H9 (cell line): ENCODE results near the gene IL1A. TPM values are rescaled to one million over a fixed set of nuclear protein-coding genes. Genes with fewer than 3 reads are reported as not detected.

Experiments
- DNase-seq: peaks from one replicate; pipeline ENCODE4 v3.0.0-alpha.2; 2017
- H2AFZ ChIP-seq: one replicate; pipeline ENCODE4 v1.6.1; 2013; ENCODE audit warnings: mild to moderate bottlenecking, low read length, control low read depth, moderate library complexity
- H2AK5ac ChIP-seq: 2 replicates; pipeline ENCODE4 v1.6.1; 2013; ENCODE audit warnings: low read length, control low read depth, mixed read lengths; ENCODE audit not compliant: insufficient read length
- H2BK120ac ChIP-seq: one replicate; pipeline ENCODE4 v1.6.1; 2013; ENCODE audit warnings: low read depth, mild to moderate bottlenecking, low read length, control low read depth, inconsistent platforms; ENCODE audit not compliant: poor library complexity, severe bottlenecking
- H2BK12ac ChIP-seq: 2 replicates; pipeline ENCODE4 v1.6.1; 2013; ENCODE audit warnings: low read length, control low read depth, mixed read lengths, low read depth; ENCODE audit not compliant: insufficient read length
- H2BK15ac ChIP-seq: 2 replicates; pipeline ENCODE4 v1.6.1; 2013; ENCODE audit warnings: low read depth, low read length, control low read depth
- H2BK20ac ChIP-seq: one replicate; pipeline ENCODE4 v1.6.1; 2013; ENCODE audit warnings: low read depth, mild to moderate bottlenecking, low read length, control low read depth, inconsistent platforms; ENCODE audit not compliant: poor library complexity, severe bottlenecking
- H2BK5ac ChIP-seq: 2 replicates; pipeline ENCODE4 v1.6.1; 2013; ENCODE audit warnings: low read length, control low read depth, mixed read lengths; ENCODE audit not compliant: insufficient read length
- H3K14ac ChIP-seq: 2 replicates; pipeline ENCODE4 v1.6.1; 2013; ENCODE audit warnings: low read length, control low read depth; ENCODE audit not compliant: insufficient read depth
- H3K18ac ChIP-seq: 2 replicates; pipeline ENCODE4 v1.6.1; 2013; ENCODE audit warnings: low read depth, mild to moderate bottlenecking, mixed read lengths, low read length, control low read depth; ENCODE audit not compliant: insufficient read length
- H3K23ac ChIP-seq: 2 replicates; pipeline ENCODE4 v1.6.1; 2013; ENCODE audit warnings: low read length, control low read depth, mixed read lengths, low read depth; ENCODE audit not compliant: insufficient read length
- H3K23me2 ChIP-seq: 2 replicates; pipeline ENCODE4 v1.6.1; 2013; ENCODE audit warnings: low read depth, mild to moderate bottlenecking, mixed read lengths, low read length, control low read depth; ENCODE audit not compliant: insufficient read length, poor library complexity, severe bottlenecking
- H3K27ac ChIP-seq: 2 replicates; pipeline ENCODE4 v1.5.1; 2013; ENCODE audit warnings: low read length, control low read depth, mixed read lengths, low read depth; ENCODE audit not compliant: insufficient read length
- H3K27me3 ChIP-seq: 2 replicates; pipeline ENCODE4 v1.6.1; 2013; ENCODE audit warnings: low read length, control low read depth, inconsistent platforms; ENCODE audit not compliant: insufficient read depth
- H3K4ac ChIP-seq: 2 replicates; pipeline ENCODE4 v1.6.1; 2013; ENCODE audit warnings: low read depth, mild to moderate bottlenecking, control low read depth, inconsistent platforms, low read length, moderate library complexity
- H3K4me1 ChIP-seq: 2 replicates; pipeline ENCODE4 v1.6.1; 2013; ENCODE audit warnings: low read length, control low read depth, inconsistent platforms; ENCODE audit not compliant: insufficient read depth
- H3K4me2 ChIP-seq: 2 replicates; pipeline ENCODE4 v1.6.1; 2013; ENCODE audit warnings: low read length, control low read depth, mixed read lengths; ENCODE audit not compliant: insufficient read length, insufficient read depth
- H3K56ac ChIP-seq: 2 replicates; pipeline ENCODE4 v1.6.1; 2013; ENCODE audit warnings: low read depth, mild to moderate bottlenecking, mixed read lengths, low read length, control low read depth; ENCODE audit not compliant: insufficient read length
- H3K79me1 ChIP-seq: 2 replicates; pipeline ENCODE4 v1.6.1; 2013; ENCODE audit warnings: low read depth, mild to moderate bottlenecking, moderate library complexity, low read length, control low read depth, inconsistent platforms; ENCODE audit not compliant: insufficient read depth, poor library complexity, severe bottlenecking
- H3K79me2 ChIP-seq: 2 replicates; pipeline ENCODE4 v1.6.1; 2013; ENCODE audit warnings: low read length, control low read depth, inconsistent platforms; ENCODE audit not compliant: insufficient read depth
- H3K9ac ChIP-seq: 2 replicates; pipeline ENCODE4 v1.6.1; 2013; ENCODE audit warnings: low read length, control low read depth, mixed read lengths; ENCODE audit not compliant: insufficient read length; ENCODE audit errors: extremely low read depth
- H3K9me3 ChIP-seq: one replicate; pipeline ENCODE4 v1.6.1; 2013; ENCODE audit warnings: low read depth, low read length, inconsistent platforms; ENCODE audit not compliant: control insufficient read depth
- H3T11ph ChIP-seq: one replicate; pipeline ENCODE4 v1.6.1; 2013; ENCODE audit warnings: mild to moderate bottlenecking, low read length, control low read depth, inconsistent platforms
- H4K20me1 ChIP-seq: one replicate; pipeline ENCODE4 v1.6.1; 2013; ENCODE audit not compliant: control insufficient read depth, insufficient read length, insufficient read depth
- H4K5ac ChIP-seq: 2 replicates; pipeline ENCODE4 v1.6.1; 2013; ENCODE audit warnings: low read depth, mild to moderate bottlenecking, mixed read lengths, low read length, control low read depth; ENCODE audit not compliant: insufficient read length
- H4K8ac ChIP-seq: replicated peaks from 2 replicates; pipeline ENCODE4 v1.6.1; 2013; ENCODE audit warnings: low read length, control low read depth, mixed read lengths, low read depth; ENCODE audit not compliant: insufficient read length
- H4K91ac ChIP-seq: 2 replicates; pipeline ENCODE4 v1.6.1; 2013; ENCODE audit warnings: low read depth, mild to moderate bottlenecking, moderate library complexity, mixed read lengths, low read length, control low read depth; ENCODE audit not compliant: insufficient read length
- H3K27ac Mint-ChIP-seq, 3 experiments: 2 replicates in 2 of 3; 3 replicates in 1 of 3; pipeline ENCODE4 v1.8.0; 2020 to 2021; ENCODE audit warnings: mixed read lengths in 3 of 3, mild to moderate bottlenecking in 1 of 3, moderate library complexity in 1 of 3
- H3K27me3 Mint-ChIP-seq: 2 replicates; pipeline ENCODE4 v1.8.0; 2021; ENCODE audit warnings: low read depth, mild to moderate bottlenecking, moderate library complexity, mixed read lengths
- H3K36me3 Mint-ChIP-seq, 3 experiments: 2 replicates in 2 of 3; 3 replicates in 1 of 3; pipeline ENCODE4 v1.8.0; 2020 to 2021; ENCODE audit warnings: low read depth in 3 of 3, mixed read lengths in 3 of 3; ENCODE audit not compliant: insufficient read depth in 1 of 3
- H3K4me1 Mint-ChIP-seq, 2 experiments: 2 replicates each; pipeline ENCODE4 v1.8.0; 2020; ENCODE audit warnings: mixed read lengths in 2 of 2
- H3K4me3 Mint-ChIP-seq, 2 experiments: 2 replicates in 1 of 2; 3 replicates in 1 of 2; pipeline ENCODE4 v1.8.0; 2020 to 2021; ENCODE audit warnings: mild to moderate bottlenecking in 2 of 2, mixed read lengths in 2 of 2, moderate library complexity in 1 of 2
- H3K9me3 Mint-ChIP-seq, 2 experiments: 2 replicates in 1 of 2; 3 replicates in 1 of 2; pipeline ENCODE4 v1.8.0; 2020; ENCODE audit warnings: mild to moderate bottlenecking in 2 of 2, mixed read lengths in 2 of 2, moderate library complexity in 1 of 2
- WGBS: extraction: QIAGEN DNeasy Blood & Tissue Kit; methylation state at CpG from one replicate; pipeline ENCODE4 v1.1.7; 2013; ENCODE audit warnings: missing lambda C conversion rate, low lambda C conversion rate, mixed read lengths; ENCODE audit not compliant: insufficient read length; ENCODE audit errors: extremely low coverage; 5-methylcytosine and 5-hydroxymethylcytosine counted together
- total RNA-seq: library from RNA; stranded (reverse); gene quantifications from 2 replicates; pipeline ENCODE4 v1.2.1, GENCODE V29; 2021
- TF ChIP-seq, protein P1 (sequence below): fragments of 200-600 bp; sonication (generic); conservative IDR thresholded peaks from 3 replicates; pipeline ENCODE4 v1.8.0; 2021; ENCODE audit warnings: antibody characterized with exemption, mild to moderate bottlenecking

Gene IL1A
- total RNA-seq, 1 experiment from 2014 or later, result 0.35 TPM

DNA sequence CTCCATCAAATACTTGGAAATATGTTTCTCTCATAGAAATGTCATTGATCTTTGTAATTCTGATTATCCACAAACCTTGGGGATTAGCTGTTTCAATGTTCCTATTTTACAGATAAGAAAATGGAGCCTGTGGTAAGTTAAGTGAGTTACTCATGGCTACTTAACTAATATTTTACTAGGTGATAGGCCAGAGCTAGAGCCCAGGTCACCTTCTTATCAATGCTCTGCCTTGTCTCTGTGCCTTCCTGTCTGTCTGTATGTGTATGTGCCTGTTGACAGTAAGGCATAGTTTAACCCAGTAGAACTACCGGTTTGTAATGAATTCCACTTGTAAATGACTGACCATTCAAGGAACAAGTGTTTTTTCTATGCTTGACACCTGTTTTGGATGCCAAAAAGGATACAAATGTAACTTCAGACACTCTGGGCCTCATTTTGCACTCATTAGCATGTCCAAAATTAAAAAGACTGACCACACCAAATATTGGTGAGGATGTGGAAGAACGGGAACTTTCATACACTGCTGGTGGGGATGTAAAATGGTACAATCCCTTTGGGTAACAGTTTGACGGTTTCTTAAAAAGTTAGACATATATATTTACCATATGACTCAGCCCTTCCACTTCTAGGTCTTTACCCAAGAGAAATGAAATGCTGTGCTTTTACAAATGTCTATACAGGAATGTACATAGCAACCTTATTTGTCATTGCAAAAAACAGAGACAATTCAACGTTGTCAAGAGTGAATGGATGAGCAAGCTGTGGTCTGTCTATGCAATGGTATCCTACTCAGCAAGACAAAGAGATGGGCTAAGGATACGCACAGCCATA is 19.6 kb upstream of the IL1A start:
- no peak overlapping the region for H3K9ac ChIP-seq
- H3K79me2 ChIP-seq, result no peaks in the 10 kb centered on the region

More for the DNA sequence above, 19.6 kb upstream of the IL1A start:
- peaks cover 2 to 3% of the 10 kb centered on the region in 2 experiments; a peak in 3 of 5 replicates for H3K9me3 Mint-ChIP-seq
- Histone ChIP-seq H4K91ac (no peak overlapping the region), H3K14ac (no peak overlapping the region), H2BK12ac (no peak overlapping the region), H4K20me1 (no peaks in the 10 kb centered on the region), H4K5ac (no peak overlapping the region), H3K9me3 (no peaks in the 10 kb centered on the region), H3K23me2 (no peaks in the 10 kb centered on the region), H3T11ph (no peak overlapping the region), H3K56ac (no peak overlapping the region), H3K79me1 (no peaks in the 10 kb centered on the region), H3K27ac (no peak overlapping the region), H3K4ac (no peak overlapping the region), H3K18ac (no peak overlapping the region), H3K4me1 (no peaks in the 10 kb centered on the region), H3K23ac (no peak overlapping the region), H3K27me3 (no peaks in the 10 kb centered on the region), H4K8ac (no peak overlapping the region), H2AFZ (no peak overlapping the region), H2AK5ac (no peak overlapping the region), H2BK120ac (no peak overlapping the region), H2BK15ac (no peak overlapping the region), H3K4me2 (no peak overlapping the region), H2BK20ac (no peak overlapping the region), H2BK5ac (no peak overlapping the region)
- no peak overlapping the region for H3K27ac Mint-ChIP-seq
- no CpG with 5 or more reads among the region's 5 CpGs for WGBS
- TF ChIP-seq, protein P1, sequence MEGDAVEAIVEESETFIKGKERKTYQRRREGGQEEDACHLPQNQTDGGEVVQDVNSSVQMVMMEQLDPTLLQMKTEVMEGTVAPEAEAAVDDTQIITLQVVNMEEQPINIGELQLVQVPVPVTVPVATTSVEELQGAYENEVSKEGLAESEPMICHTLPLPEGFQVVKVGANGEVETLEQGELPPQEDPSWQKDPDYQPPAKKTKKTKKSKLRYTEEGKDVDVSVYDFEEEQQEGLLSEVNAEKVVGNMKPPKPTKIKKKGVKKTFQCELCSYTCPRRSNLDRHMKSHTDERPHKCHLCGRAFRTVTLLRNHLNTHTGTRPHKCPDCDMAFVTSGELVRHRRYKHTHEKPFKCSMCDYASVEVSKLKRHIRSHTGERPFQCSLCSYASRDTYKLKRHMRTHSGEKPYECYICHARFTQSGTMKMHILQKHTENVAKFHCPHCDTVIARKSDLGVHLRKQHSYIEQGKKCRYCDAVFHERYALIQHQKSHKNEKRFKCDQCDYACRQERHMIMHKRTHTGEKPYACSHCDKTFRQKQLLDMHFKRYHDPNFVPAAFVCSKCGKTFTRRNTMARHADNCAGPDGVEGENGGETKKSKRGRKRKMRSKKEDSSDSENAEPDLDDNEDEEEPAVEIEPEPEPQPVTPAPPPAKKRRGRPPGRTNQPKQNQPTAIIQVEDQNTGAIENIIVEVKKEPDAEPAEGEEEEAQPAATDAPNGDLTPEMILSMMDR, result no peak
- H3K4me3 Mint-ChIP-seq, result no peak overlapping the region
- DNase-seq, result no peak
- H3K36me3 Mint-ChIP-seq, result peaks cover 0 to 8% (median 0%) of the 10 kb centered on the region in 3 experiments; a peak in 4 of 7 replicates
- H3K4me1 Mint-ChIP-seq, result peaks cover 8 to 12% of the 10 kb centered on the region in 2 experiments
- H3K27me3 Mint-ChIP-seq, result no peaks in the 10 kb centered on the region
